ENCODE data around the gene NECTIN2.
"Not testable (repeated sequence)": the region's sequence is repeated elsewhere in the genome, so short reads cannot be mapped to it uniquely, and the experiment has no call there.

NECTIN2 gene

GRCh38 chr19:44855606-44856005 is 9.5 kb downstream of the NECTIN2 start:
- no peak for DNase-seq

GRCh38 chr19:44856421-44857083 is 10.5 kb downstream of the NECTIN2 start:
- DNase-seq = no peak

GRCh38 chr19:44857837-44858236 is 11.7 kb downstream of the NECTIN2 start:
- no peak for DNase-seq

- DNase-seq = not testable (repeated sequence)
Observed at GRCh38 chr19:44861576-44861975, 15.5 kb downstream of the NECTIN2 start.

- no peak for DNase-seq
Observed at GRCh38 chr19:44863990-44864389, 17.9 kb downstream of the NECTIN2 start.

- DNase-seq = no peak
Observed at GRCh38 chr19:44865196-44865767, 19.2 kb downstream of the NECTIN2 start.

DNA sequence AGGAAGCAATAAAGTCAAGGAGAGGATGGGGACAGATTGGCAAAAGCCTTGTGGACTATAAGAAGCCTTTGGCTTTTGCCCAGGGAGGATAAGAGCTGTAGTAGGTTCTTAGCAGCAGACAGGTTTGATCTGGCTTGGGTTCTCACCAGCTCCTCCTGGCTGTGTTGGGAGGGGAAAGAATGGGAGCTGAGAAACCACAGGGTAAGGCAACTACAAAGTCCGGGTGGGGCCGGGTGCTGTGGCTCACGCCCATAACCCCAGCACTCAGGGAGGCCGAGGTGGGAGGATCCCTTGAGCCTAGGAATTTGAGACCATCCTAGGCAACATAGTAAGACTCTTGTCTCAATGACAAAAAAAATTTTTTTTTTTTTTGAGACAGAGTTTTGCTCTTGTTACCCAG is 20.6 kb downstream of the NECTIN2 start:
- DNase-seq = no peak

DNA sequence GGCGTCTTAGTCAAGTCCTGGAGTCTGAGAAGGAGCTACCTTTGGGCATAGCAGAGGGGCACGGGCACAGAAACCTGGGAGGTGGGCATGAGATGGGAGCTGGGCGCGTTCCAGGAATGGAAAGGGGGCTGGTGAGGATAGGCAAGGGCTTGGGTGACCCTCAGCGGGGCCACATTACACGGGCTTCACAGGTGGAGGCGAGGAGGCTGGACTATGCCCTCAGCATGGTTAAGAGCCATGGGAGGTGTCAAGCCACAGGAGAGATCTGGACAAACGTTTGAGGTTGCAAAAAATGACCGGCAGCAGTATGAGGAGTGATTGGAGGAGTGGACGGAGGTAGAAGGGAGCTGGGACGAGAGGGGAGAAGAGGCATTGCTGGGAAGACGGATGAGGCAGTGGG is 21.5 kb downstream of the NECTIN2 start:
- no peak for DNase-seq

DNA sequence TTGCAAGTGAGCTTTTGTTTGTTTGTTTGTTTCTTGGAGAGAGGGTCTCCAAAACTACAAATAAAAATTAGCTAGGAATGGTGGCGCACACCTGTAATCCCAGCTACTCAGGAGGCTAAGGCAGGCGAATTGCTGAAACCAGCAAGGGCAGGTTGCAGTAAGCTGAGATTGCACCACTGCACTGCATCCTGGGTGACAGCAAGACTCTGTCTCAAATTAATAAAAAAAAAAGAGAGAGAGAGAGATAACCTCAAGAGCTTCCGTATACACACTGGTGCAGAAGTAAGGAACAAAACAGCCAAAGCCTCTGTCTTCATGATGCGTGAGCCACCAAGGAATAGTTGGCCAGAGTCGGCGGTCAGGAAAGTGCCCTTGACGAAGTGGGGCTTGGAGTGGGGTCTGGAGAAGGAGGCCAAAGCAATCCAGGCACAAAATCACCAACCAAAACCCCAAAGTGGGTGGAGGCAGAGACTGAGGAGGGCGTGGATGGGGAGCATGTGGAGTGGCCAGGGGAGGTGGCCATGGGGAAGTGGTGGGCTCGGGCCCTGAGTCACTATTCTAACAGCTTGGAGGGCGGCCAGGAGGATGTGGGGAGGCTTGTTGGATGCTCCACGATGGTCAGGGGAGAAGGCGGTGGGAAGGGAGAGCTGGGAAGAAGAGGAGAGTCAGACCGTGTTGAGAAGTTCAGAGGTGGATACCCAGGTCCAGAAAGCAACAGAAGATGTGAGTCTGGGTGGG is 23.8 kb downstream of the NECTIN2 start:
- no peak for DNase-seq

- DNase-seq = no peak
Observed at GRCh38 chr19:44871809-44872208, 25.7 kb downstream of the NECTIN2 start.

DNA sequence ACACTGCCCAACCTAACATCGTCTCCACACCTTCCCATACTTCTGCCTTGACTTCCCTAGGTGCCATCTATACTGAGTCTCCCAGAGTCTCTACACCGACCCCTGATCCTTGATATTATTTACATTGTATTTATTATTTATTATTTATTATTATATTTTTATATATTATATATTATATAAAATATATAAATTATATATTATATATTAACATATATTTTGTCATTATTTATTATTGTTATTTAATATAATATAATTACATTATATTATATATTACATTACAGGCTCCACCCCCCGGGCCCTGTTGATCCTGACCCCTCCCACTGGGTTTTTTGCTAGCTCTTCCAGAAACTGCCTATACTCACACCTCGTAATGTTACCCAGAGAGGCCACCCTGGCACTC is 26.6 kb downstream of the NECTIN2 start:
- DNase-seq = no peak

DNA sequence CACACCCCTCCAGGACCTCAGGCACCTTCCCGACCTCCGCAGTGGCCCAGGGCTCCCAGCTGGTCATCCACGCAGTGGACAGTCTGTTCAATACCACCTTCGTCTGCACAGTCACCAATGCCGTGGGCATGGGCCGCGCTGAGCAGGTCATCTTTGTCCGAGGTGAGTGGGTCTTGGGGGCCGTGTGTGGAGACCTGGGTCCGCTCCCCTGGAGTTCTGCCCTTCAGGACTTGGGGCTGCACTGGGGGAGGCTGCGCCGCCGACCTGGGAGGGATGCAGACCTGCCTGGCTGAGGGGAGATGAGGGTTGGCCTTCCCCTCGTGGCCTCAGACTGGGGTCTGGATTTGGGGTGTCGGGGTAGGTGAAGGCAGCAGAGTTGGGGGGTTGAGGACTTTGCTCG is 28.2 kb downstream of the NECTIN2 start:
- no peak for DNase-seq

DNA sequence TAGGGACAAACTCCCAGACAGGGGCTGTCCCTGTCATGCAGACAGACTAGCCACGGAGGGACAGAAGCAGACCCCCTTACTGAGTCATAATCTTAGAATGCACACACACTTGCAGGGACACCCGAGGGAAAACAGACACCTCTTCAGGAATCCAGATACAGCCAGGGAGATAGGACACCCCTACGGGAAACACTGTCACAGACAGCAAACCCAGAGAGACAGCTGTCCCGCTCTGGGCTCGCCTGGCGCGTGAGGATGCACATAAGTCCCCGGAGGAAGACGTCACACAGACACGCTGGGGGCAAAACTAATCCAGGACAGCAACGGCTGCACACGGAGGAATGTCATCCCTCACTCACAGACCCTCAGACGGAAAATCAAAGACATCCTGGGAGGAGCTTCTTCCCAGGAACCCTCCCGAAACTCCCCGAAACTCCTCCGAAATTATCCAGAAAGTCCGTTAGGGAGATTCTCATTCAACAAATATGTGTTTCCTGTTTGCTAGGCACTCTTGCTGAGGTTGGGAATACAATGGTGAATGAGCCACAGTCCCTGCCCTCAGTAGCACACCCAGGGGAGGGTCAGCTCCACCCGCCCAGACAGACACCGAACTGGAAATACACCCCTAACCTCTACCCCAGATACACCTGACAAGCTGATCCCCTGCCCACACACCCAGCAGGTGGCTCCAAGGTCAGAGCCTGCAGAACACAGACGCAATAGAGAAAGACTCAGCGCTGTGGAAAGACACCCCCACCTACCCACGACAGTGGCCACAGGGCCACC is 29.8 kb downstream of the NECTIN2 start:
- DNase-seq = no peak

- no peak for DNase-seq
Observed at GRCh38 chr19:44876930-44877535, 30.9 kb downstream of the NECTIN2 start.

- DNase-seq = no peak
Observed at GRCh38 chr19:44878120-44878865, 32.2 kb downstream of the NECTIN2 start.

GRCh38 chr19:44879309-44880065 is 33.4 kb downstream of the NECTIN2 start:
- DNase-seq = no peak

DNA sequence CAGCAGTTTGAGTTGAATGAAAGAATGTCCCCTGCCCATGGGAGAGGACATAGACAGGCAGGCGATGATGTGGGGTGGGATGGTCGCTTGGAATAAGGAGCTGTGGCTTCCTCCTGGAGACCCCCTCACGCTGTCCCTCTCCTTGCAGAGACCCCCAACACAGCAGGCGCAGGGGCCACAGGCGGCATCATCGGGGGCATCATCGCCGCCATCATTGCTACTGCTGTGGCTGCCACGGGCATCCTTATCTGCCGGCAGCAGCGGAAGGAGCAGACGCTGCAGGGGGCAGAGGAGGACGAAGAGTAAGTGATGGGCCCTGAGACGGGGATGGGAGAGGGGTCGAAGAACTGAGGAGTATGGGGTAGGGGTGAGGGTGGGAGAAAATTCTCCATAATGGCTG is 36.0 kb downstream of the NECTIN2 start:
- no peak for DNase-seq

GRCh38 chr19:44882619-44883397 is 36.7 kb downstream of the NECTIN2 start:
- not testable (repeated sequence) for DNase-seq

- no peak for DNase-seq
Observed at GRCh38 chr19:44883922-44884321, 37.8 kb downstream of the NECTIN2 start.

- DNase-seq = no peak
Observed at GRCh38 chr19:44884566-44884965, 38.5 kb downstream of the NECTIN2 start.

GRCh38 chr19:44886141-44886540 is 40.0 kb downstream of the NECTIN2 start:
- DNase-seq = no peak

Measured in amniotic stem cell (primary cell).